Endodermal cell (in vitro differentiated cells): ENCODE data around the gene GTPBP2. TPM values are rescaled to one million over a fixed set of nuclear protein-coding genes. Genes with fewer than 3 reads are reported as not detected.
A peak's percentile ranks its signal among the peaks of the same experiment; 100 is the strongest.
"Not testable (repeated sequence)": the region's sequence is repeated elsewhere in the genome, so short reads cannot be mapped to it uniquely, and the experiment has no call there.

Source experiments
- DNase-seq: peaks from one replicate; pipeline ENCODE4 v3.0.0-alpha.2; 2017
- H3K27ac ChIP-seq: 2 replicates; pipeline ENCODE4 v1.5.1; 2013; ENCODE audit warnings: mild to moderate bottlenecking, low read depth, low read length, moderate library complexity
- H3K27me3 ChIP-seq: 2 replicates; pipeline ENCODE4 v1.6.1; 2013; ENCODE audit warnings: mild to moderate bottlenecking, low read length, moderate library complexity; ENCODE audit not compliant: insufficient read depth, control insufficient read depth, poor library complexity, severe bottlenecking
- H3K36me3 ChIP-seq: 2 replicates; pipeline ENCODE4 v1.7.0; 2013; ENCODE audit warnings: mild to moderate bottlenecking, low read length, moderate library complexity; ENCODE audit not compliant: control insufficient read depth, insufficient read depth
- H3K4me1 ChIP-seq: one replicate; pipeline ENCODE4 v1.7.0; 2013; ENCODE audit warnings: low read length; ENCODE audit not compliant: control insufficient read depth, insufficient read depth
- H3K4me3 ChIP-seq: 2 replicates; pipeline ENCODE4 v1.5.1; 2013; ENCODE audit warnings: mild to moderate bottlenecking, low read length, moderate library complexity
- H3K9ac ChIP-seq: 2 replicates; pipeline ENCODE4 v1.6.1; 2013; ENCODE audit warnings: mild to moderate bottlenecking, low read length, moderate library complexity; ENCODE audit not compliant: poor library complexity, severe bottlenecking; ENCODE audit errors: extremely low read depth
- H3K9me3 ChIP-seq: 2 replicates; pipeline ENCODE4 v1.6.1; 2013; ENCODE audit warnings: mild to moderate bottlenecking, low read length, moderate library complexity; ENCODE audit not compliant: control insufficient read depth
- H3K27ac Mint-ChIP-seq: 2 replicates; pipeline ENCODE4 v1.8.0; 2020; ENCODE audit warnings: mixed read lengths
- H3K27me3 Mint-ChIP-seq: 2 replicates; pipeline ENCODE4 v1.8.0; 2021; ENCODE audit warnings: mild to moderate bottlenecking, mixed read lengths; ENCODE audit not compliant: insufficient read depth
- H3K36me3 Mint-ChIP-seq: 2 replicates; pipeline ENCODE4 v1.8.0; 2020; ENCODE audit warnings: low read depth, mixed read lengths
- H3K4me1 Mint-ChIP-seq: 2 replicates; pipeline ENCODE4 v1.8.0; 2020; ENCODE audit warnings: mixed read lengths
- H3K4me3 Mint-ChIP-seq: 2 replicates; pipeline ENCODE4 v1.8.0; 2020; ENCODE audit warnings: mild to moderate bottlenecking, moderate library complexity, mixed read lengths
- H3K9me3 Mint-ChIP-seq: 2 replicates; pipeline ENCODE4 v1.8.0; 2020; ENCODE audit warnings: mild to moderate bottlenecking, mixed read lengths
- WGBS, 2 experiments: methylation state at CpG; one replicate each; pipeline versions ENCODE4 v1.1.5 to v1.1.7; 2013; ENCODE audit warnings: missing lambda C conversion rate in 2 of 2, mixed read lengths in 1 of 2; ENCODE audit not compliant: insufficient coverage in 1 of 2, insufficient read length in 1 of 2; 5-methylcytosine and 5-hydroxymethylcytosine counted together
- total RNA-seq, 2 donors: library from RNA; stranded (reverse); fragmentation: NEBNext Ultra II Directional in 1 of 2; extraction: Animal tissue kit (Norgen Biotek cat#: 25700) in 1 of 2; gene quantifications; 2 replicates in 1 of 2; 3 replicates in 1 of 2; pipeline ENCODE4 v1.2.1, GENCODE V29; 2021
- TF ChIP-seq, protein P1 (sequence below): fragments of 200-600 bp; sonication (generic); conservative IDR thresholded peaks from 2 replicates; pipeline ENCODE4 v1.5.0; 2021; ENCODE audit warnings: antibody characterized with exemption, mild to moderate bottlenecking

Gene GTPBP2
- total RNA-seq, 2 donors from 2014 or later, result 87.9 to 90.6 TPM

DNA sequence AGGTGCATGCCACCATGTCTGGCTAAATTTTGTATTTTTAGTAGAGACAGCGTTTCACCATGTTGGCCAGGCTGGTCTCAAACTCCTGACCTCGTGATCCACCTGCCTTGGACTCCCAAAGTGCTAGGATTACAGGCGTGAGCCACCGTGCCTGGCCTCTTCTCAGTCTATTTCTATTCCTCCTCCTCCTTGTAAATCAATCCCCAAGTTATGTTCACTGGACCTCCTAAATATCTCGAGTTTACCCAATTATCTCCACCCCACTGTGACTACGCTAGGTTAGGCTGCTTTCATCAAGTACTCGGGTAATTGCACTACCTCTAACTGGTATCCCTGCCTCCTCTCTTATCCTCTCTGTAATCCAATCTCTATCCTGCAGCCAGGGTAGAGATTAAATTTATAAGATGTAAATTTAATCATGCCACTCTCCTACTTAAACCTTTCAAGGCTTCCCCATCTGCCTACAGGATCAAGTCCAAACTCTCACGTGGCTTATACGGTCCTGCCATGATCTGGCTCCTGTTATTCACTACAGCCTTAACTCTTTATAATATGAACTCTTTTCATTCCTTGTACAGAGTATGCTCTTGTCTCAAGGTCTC is 5.7 kb upstream of the GTPBP2 start:
- Histone ChIP-seq H3K27me3 (no peaks in the 10 kb centered on the region), H3K4me3 (no peak overlapping the region), H3K4me1 (peaks cover 4% of the 10 kb centered on the region), H3K36me3 (peaks cover 22% of the 10 kb centered on the region), H3K27ac (no peak overlapping the region), H3K9me3 (no peaks in the 10 kb centered on the region), H3K9ac (no peak overlapping the region)
- Mint-ChIP-seq H3K4me1 (peaks cover 22% of the 10 kb centered on the region), H3K4me3 (peak overlapping the region; percentile 94), H3K27me3 (no peaks in the 10 kb centered on the region), H3K36me3 (peaks cover 20% of the 10 kb centered on the region), H3K27ac (no peak overlapping the region), H3K9me3 (no peaks in the 10 kb centered on the region)
- TF ChIP-seq, protein P1, sequence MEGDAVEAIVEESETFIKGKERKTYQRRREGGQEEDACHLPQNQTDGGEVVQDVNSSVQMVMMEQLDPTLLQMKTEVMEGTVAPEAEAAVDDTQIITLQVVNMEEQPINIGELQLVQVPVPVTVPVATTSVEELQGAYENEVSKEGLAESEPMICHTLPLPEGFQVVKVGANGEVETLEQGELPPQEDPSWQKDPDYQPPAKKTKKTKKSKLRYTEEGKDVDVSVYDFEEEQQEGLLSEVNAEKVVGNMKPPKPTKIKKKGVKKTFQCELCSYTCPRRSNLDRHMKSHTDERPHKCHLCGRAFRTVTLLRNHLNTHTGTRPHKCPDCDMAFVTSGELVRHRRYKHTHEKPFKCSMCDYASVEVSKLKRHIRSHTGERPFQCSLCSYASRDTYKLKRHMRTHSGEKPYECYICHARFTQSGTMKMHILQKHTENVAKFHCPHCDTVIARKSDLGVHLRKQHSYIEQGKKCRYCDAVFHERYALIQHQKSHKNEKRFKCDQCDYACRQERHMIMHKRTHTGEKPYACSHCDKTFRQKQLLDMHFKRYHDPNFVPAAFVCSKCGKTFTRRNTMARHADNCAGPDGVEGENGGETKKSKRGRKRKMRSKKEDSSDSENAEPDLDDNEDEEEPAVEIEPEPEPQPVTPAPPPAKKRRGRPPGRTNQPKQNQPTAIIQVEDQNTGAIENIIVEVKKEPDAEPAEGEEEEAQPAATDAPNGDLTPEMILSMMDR, result no peak
- no peak for DNase-seq
- 90 to 92% methylated on average over 7 to 9 of the region's 9 CpGs for WGBS, 2 experiments

DNA sequence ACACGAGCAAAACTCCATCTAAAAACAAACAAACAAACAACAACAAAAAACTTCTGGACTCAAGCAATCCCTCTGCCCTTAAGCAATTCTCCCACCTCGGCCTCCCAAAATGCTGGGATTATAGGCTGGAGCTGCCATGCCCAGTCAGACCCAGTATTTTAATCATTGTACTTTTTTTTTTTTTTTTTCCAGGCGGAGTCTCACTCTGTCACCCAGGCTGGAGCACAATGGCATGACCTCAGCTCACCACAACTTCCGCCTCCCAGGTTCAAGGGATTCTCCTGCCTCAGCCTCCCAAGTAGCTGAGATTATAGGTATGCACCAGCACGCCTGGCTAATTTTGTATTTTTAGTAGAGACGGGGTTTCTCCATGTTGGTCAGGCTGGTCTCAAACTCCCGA is 3.9 kb upstream of the GTPBP2 start:
- not testable (repeated sequence) for H3K9me3 Mint-ChIP-seq, H3K4me3 Mint-ChIP-seq, DNase-seq, H3K27ac ChIP-seq, H3K27me3 ChIP-seq, H3K9me3 ChIP-seq, H3K36me3 Mint-ChIP-seq, H3K9ac ChIP-seq, H3K27me3 Mint-ChIP-seq, H3K27ac Mint-ChIP-seq, H3K4me1 ChIP-seq, H3K4me3 ChIP-seq
- peaks cover 17% of the 10 kb centered on the region for H3K4me1 Mint-ChIP-seq
- H3K36me3 ChIP-seq, result peaks cover 11% of the 10 kb centered on the region
- WGBS, 2 experiments, result 90 to 94% methylated on average over 5 to 7 of the region's 7 CpGs

DNA sequence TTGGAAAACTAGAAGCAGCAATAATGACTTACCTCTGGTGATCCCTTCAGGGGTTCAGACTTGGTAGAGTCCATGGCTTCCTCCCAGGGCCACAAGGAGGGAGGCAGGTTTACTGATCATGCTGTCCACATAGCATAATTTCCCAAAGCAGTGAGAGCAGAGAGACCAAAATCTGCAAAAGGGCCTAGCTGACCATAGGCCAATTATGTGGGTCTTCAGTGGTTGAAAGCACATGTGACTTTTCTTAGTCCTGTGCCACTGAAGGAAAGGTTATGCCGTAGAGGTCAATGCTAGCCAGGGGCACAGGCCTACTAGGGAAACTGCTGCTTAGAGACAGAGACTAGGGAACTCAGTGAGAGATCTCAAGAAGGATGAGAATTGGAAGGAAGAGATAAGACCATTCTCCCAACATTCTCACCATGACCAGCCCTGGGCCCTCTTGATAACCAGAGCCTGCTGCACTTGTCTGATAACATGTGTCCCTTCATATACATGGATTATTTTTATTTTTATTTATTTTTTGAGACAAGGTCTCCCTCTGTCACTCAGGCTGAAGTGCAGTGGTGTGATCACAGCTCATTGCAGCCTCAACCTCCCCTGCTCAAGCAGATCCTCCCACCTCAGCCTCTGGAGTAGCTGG is 2.0 kb upstream of the GTPBP2 start:
- no peaks in the 10 kb centered on the region for H3K4me1 ChIP-seq
- H3K9me3 ChIP-seq, result no peaks in the 10 kb centered on the region
- no peak overlapping the region for H3K9ac ChIP-seq
- WGBS, 2 experiments, result 97% methylated on average over 1 of the region's 1 CpG; no CpG with 5 or more reads in 1 of the 2 experiments
- no peaks in the 10 kb centered on the region for H3K27me3 Mint-ChIP-seq
- H3K27me3 ChIP-seq, result no peaks in the 10 kb centered on the region
- H3K4me1 Mint-ChIP-seq, result peaks cover 25% of the 10 kb centered on the region
- TF ChIP-seq, protein P1, result no peak
- peaks cover 11% of the 10 kb centered on the region for H3K36me3 ChIP-seq
- no peaks in the 10 kb centered on the region for H3K9me3 Mint-ChIP-seq
- no peak overlapping the region for H3K4me3 Mint-ChIP-seq
- H3K27ac Mint-ChIP-seq, result peak overlapping the region; percentile 77
- no peak for DNase-seq
- H3K27ac ChIP-seq, result no peak overlapping the region
- no peak overlapping the region for H3K4me3 ChIP-seq
- H3K36me3 Mint-ChIP-seq, result peaks cover 11% of the 10 kb centered on the region
